ENCODE results near the gene CA9. TPM values are rescaled to one million over a fixed set of nuclear protein-coding genes. Genes with fewer than 3 reads are reported as not detected.

CA9 gene
- total RNA-seq, 1 experiment from 2014 or later: 1.0 TPM

DNA sequence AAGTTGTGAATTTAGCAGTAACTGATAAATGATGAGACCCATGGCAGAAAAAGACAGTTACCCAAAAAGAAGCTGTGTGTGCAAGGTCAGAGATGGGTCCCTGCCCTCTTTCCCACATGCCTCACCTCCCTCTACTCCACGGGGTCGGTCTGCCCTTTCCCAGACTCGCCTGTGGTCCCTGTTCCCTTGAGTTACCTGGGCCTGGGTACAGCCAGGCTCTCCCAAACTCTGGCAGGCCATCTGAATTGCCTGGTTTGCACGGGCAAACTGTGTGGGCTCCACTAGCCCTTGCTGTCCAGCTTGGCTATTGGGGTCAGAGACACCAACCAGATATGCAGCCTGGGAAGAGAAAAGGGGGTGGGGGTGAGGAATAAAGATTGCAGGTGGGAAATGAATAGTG is 34.4 kb downstream of the CA9 start:
- Mint-ChIP-seq H3K27ac (no peak overlapping the region), H3K36me3 (peaks cover 84% of the 10 kb centered on the region)

DNA sequence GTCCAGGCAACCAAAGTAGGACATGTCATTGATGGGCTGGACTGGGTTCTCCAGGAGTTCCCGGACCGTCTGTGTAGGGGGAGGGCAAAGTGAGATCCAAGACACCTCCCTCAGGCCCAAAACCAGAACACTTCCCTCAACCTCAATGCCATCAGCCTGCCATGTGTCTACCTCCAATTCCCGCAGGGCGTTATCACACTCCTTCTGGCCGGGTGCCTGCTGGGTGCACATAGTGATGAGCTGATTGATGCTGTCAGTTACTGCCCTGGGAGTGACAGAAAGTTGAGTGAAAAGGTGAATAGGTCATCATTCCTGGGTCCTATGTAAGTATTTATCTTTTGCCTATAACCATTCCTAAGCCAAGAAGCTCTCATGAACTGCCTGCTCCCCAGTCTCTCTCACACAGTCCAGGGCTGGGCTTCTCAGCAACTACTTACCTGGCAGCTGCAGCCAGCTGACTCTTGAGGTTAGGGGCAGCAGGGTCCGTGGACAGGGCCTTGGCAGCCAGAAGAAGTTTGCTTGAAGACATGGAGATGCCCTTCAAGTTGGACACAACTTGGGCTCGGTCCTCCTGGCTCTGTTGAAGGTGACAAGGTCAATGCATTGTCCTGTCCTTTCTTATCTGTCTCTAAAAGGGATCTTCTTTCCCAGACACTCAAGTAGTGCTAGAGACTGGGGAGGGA is 37.2 kb downstream of the CA9 start:
- POLR2A ChIA-PET: no interaction called here
- H3K4me1 Mint-ChIP-seq: no peaks in the 10 kb centered on the region

More for the DNA sequence above, 34.4 kb downstream of the CA9 start:
- Mint-ChIP-seq H3K4me3 (no peak overlapping the region), H3K27me3 (ENCODE audit: low read depth) (no peaks in the 10 kb centered on the region), H3K9me3 (no peaks in the 10 kb centered on the region), H3K4me1 (no peaks in the 10 kb centered on the region)
- ChIA-PET CTCF (interaction anchor here (1.7 kb wide), 1 partner anchor 11 kb away, joined by 5 read pairs; no protein-coding TSS in a partner anchor), POLR2A (no interaction called here)
- ATAC-seq: no peak
- DNase-seq (ENCODE audit: low spot score): no peak
- TF ChIP-seq, protein P1, sequence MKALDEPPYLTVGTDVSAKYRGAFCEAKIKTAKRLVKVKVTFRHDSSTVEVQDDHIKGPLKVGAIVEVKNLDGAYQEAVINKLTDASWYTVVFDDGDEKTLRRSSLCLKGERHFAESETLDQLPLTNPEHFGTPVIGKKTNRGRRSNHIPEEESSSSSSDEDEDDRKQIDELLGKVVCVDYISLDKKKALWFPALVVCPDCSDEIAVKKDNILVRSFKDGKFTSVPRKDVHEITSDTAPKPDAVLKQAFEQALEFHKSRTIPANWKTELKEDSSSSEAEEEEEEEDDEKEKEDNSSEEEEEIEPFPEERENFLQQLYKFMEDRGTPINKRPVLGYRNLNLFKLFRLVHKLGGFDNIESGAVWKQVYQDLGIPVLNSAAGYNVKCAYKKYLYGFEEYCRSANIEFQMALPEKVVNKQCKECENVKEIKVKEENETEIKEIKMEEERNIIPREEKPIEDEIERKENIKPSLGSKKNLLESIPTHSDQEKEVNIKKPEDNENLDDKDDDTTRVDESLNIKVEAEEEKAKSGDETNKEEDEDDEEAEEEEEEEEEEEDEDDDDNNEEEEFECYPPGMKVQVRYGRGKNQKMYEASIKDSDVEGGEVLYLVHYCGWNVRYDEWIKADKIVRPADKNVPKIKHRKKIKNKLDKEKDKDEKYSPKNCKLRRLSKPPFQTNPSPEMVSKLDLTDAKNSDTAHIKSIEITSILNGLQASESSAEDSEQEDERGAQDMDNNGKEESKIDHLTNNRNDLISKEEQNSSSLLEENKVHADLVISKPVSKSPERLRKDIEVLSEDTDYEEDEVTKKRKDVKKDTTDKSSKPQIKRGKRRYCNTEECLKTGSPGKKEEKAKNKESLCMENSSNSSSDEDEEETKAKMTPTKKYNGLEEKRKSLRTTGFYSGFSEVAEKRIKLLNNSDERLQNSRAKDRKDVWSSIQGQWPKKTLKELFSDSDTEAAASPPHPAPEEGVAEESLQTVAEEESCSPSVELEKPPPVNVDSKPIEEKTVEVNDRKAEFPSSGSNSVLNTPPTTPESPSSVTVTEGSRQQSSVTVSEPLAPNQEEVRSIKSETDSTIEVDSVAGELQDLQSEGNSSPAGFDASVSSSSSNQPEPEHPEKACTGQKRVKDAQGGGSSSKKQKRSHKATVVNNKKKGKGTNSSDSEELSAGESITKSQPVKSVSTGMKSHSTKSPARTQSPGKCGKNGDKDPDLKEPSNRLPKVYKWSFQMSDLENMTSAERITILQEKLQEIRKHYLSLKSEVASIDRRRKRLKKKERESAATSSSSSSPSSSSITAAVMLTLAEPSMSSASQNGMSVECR (CRISPR knock-in tag; IDR thresholded peaks at IDR 0.05; ENCODE audit: borderline replicate concordance): no peak
- TF ChIP-seq ZNF263 (CRISPR knock-in tag; IDR thresholded peaks at IDR 0.05; ENCODE audit: low read depth) (no peak), CREM (CRISPR knock-in tag; IDR thresholded peaks at IDR 0.05) (no peak)

More for the DNA sequence above, 37.2 kb downstream of the CA9 start:
- CTCF ChIA-PET: interaction anchor here (4.1 kb wide), 1 partner anchor 14 kb away, joined by 29 read pairs; no protein-coding TSS in a partner anchor
- no peak overlapping the region for H3K27ac Mint-ChIP-seq
- no peak for DNase-seq (ENCODE audit: low spot score)
- no peaks in the 10 kb centered on the region for H3K9me3 Mint-ChIP-seq
- ATAC-seq: no peak
- no peaks in the 10 kb centered on the region for H3K27me3 Mint-ChIP-seq (ENCODE audit: low read depth)
- no peak overlapping the region for H3K4me3 Mint-ChIP-seq
- peaks cover 82% of the 10 kb centered on the region for H3K36me3 Mint-ChIP-seq
- TF ChIP-seq, protein P2, sequence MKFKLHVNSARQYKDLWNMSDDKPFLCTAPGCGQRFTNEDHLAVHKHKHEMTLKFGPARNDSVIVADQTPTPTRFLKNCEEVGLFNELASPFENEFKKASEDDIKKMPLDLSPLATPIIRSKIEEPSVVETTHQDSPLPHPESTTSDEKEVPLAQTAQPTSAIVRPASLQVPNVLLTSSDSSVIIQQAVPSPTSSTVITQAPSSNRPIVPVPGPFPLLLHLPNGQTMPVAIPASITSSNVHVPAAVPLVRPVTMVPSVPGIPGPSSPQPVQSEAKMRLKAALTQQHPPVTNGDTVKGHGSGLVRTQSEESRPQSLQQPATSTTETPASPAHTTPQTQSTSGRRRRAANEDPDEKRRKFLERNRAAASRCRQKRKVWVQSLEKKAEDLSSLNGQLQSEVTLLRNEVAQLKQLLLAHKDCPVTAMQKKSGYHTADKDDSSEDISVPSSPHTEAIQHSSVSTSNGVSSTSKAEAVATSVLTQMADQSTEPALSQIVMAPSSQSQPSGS (CRISPR knock-in tag; IDR thresholded peaks at IDR 0.05; ENCODE audit: borderline replicate concordance, low read depth): no peak
- TF ChIP-seq ZNF423 (CRISPR knock-in tag; IDR thresholded peaks at IDR 0.05): no peak
- TF ChIP-seq, protein P3, sequence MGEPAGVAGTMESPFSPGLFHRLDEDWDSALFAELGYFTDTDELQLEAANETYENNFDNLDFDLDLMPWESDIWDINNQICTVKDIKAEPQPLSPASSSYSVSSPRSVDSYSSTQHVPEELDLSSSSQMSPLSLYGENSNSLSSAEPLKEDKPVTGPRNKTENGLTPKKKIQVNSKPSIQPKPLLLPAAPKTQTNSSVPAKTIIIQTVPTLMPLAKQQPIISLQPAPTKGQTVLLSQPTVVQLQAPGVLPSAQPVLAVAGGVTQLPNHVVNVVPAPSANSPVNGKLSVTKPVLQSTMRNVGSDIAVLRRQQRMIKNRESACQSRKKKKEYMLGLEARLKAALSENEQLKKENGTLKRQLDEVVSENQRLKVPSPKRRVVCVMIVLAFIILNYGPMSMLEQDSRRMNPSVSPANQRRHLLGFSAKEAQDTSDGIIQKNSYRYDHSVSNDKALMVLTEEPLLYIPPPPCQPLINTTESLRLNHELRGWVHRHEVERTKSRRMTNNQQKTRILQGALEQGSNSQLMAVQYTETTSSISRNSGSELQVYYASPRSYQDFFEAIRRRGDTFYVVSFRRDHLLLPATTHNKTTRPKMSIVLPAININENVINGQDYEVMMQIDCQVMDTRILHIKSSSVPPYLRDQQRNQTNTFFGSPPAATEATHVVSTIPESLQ (CRISPR knock-in tag; IDR thresholded peaks at IDR 0.05): no peak
- no peak for TF ChIP-seq GRHL2 (CRISPR knock-in tag; IDR thresholded peaks at IDR 0.05; ENCODE audit: insufficient replicate concordance, severe bottlenecking)
- no peak for TF ChIP-seq ZNF263 (CRISPR knock-in tag; IDR thresholded peaks at IDR 0.05; ENCODE audit: low read depth)
- no peak for TF ChIP-seq ETV6 (CRISPR knock-in tag; IDR thresholded peaks at IDR 0.05)
- TF ChIP-seq ZNF671 (CRISPR knock-in tag; IDR thresholded peaks at IDR 0.05): no peak
- TF ChIP-seq ZNF232 (CRISPR knock-in tag; IDR thresholded peaks at IDR 0.05): no peak
- no peak for TF ChIP-seq MYBL2 (CRISPR knock-in tag; IDR thresholded peaks at IDR 0.05)
- TF ChIP-seq RORB (CRISPR knock-in tag; IDR thresholded peaks at IDR 0.05): no peak
- no peak for TF ChIP-seq ZNF138 (CRISPR knock-in tag; conservative IDR thresholded peaks at IDR 0.05)
- TF ChIP-seq, protein P4, sequence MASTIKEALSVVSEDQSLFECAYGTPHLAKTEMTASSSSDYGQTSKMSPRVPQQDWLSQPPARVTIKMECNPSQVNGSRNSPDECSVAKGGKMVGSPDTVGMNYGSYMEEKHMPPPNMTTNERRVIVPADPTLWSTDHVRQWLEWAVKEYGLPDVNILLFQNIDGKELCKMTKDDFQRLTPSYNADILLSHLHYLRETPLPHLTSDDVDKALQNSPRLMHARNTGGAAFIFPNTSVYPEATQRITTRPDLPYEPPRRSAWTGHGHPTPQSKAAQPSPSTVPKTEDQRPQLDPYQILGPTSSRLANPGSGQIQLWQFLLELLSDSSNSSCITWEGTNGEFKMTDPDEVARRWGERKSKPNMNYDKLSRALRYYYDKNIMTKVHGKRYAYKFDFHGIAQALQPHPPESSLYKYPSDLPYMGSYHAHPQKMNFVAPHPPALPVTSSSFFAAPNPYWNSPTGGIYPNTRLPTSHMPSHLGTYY (CRISPR knock-in tag; IDR thresholded peaks at IDR 0.05): no peak
- TF ChIP-seq, protein P5, sequence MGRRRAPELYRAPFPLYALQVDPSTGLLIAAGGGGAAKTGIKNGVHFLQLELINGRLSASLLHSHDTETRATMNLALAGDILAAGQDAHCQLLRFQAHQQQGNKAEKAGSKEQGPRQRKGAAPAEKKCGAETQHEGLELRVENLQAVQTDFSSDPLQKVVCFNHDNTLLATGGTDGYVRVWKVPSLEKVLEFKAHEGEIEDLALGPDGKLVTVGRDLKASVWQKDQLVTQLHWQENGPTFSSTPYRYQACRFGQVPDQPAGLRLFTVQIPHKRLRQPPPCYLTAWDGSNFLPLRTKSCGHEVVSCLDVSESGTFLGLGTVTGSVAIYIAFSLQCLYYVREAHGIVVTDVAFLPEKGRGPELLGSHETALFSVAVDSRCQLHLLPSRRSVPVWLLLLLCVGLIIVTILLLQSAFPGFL (CRISPR knock-in tag; IDR thresholded peaks at IDR 0.05; ENCODE audit: borderline replicate concordance): no peak

All from WTC11 (cell line).